Measurements from ENCODE around the gene PPM1F.
"Not testable (repeated sequence)": the region's sequence is repeated elsewhere in the genome, so short reads cannot be mapped to it uniquely, and the experiment has no call there.

The PPM1F gene

GRCh38 chr22:21883930-21884329 lies 68.7 kb downstream of the PPM1F start:
- not testable (repeated sequence) for DNase-seq

GRCh38 chr22:21882754-21883333 lies 69.8 kb downstream of the PPM1F start:
- DNase-seq: not testable (repeated sequence)

- DNase-seq: no peak
These were observed 70.6 kb downstream of the PPM1F start for GRCh38 chr22:21881841-21882753.

GRCh38 chr22:21876486-21877176 lies 76.0 kb downstream of the PPM1F start:
- no peak for DNase-seq

- not testable (repeated sequence) for DNase-seq
These were observed 77.7 kb downstream of the PPM1F start for GRCh38 chr22:21874953-21875352.

GRCh38 chr22:21873619-21874018 lies 79.0 kb downstream of the PPM1F start:
- DNase-seq: no peak

GRCh38 chr22:21872741-21873140 lies 79.9 kb downstream of the PPM1F start:
- DNase-seq: not testable (repeated sequence)

All from NCI-H146 (cell line).